GM18498 (cell line): ENCODE results near the gene CHPT1.
A peak's percentile ranks its signal among the peaks of the same experiment; 100 is the strongest.

Source experiments
- ATAC-seq: cut with Tn5 transposase; IDR thresholded peaks from one replicate; pipeline ENCODE4 v1.9.1; 2021; ENCODE audit warnings: mild to moderate bottlenecking, moderate library complexity; ENCODE audit not compliant: unreplicated experiment

CHPT1 gene

GRCh38 chr12:101761350-101761749, 63.9 kb downstream of the CHPT1 start:
- no peak for ATAC-seq

- ATAC-seq = no peak
Measured at GRCh38 chr12:101761781-101762180, 64.3 kb downstream of the CHPT1 start.

- ATAC-seq = no peak
Measured at GRCh38 chr12:101763246-101763931, 65.9 kb downstream of the CHPT1 start.

GRCh38 chr12:101764051-101764792, 66.8 kb downstream of the CHPT1 start:
- ATAC-seq = no peak

- ATAC-seq = no peak
Measured at GRCh38 chr12:101767537-101767936, 70.1 kb downstream of the CHPT1 start.

GRCh38 chr12:101768781-101769180, 71.3 kb downstream of the CHPT1 start:
- ATAC-seq = no peak

GRCh38 chr12:101769865-101770264, 72.4 kb downstream of the CHPT1 start:
- no peak for ATAC-seq

GRCh38 chr12:101772012-101772775, 74.8 kb downstream of the CHPT1 start:
- no peak for ATAC-seq

GRCh38 chr12:101773650-101774162, 76.3 kb downstream of the CHPT1 start:
- peak; percentile 83 for ATAC-seq

GRCh38 chr12:101775816-101776215, 78.4 kb downstream of the CHPT1 start:
- ATAC-seq = no peak

GRCh38 chr12:101777485-101777884, 80.0 kb downstream of the CHPT1 start:
- no peak for ATAC-seq

- ATAC-seq = no peak
Measured at GRCh38 chr12:101777978-101778377, 80.5 kb downstream of the CHPT1 start.
